Measurements from ENCODE around the gene EMX2.

Gene EMX2

DNA sequence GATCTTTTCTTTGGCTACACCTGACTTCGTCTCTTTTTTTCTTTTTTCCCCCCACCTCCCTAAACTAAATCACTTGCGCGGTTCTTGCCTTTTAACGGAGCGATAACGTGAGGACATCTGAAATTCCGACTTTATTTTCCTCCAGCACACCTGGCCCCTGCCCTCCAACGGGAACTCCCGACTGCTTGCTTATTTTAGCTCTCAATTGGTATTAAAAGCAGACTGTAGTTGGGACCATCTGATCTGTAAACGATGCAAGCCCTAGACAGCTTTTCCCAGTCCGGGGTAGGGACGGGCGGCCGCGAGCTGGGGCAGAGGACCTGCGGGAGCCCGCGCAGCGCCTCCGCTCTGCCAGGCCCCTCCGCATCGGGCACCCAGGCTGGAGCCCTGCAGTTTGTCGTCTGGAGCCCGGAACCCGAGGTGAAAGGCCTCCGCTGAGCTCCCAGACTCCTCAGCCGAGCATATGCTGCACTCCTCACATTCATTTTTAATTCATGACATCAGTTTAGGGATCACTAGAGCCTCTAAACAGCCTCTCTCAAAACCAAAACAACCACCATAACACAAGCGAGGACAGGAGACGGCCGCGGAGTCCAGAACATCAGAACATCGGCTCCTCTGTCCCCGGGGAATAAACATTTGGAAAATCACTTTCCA is 10.0 kb upstream of the EMX2 start:
- Histone ChIP-seq H3K9ac (ENCODE audit: low read depth, low read length) (no peak overlapping the region), H3K9me3 (ENCODE audit: control insufficient read depth, insufficient read depth, low read length) (no peaks in the 10 kb centered on the region), H3K4me1 (ENCODE audit: control insufficient read depth, insufficient read depth, low read length) (peaks cover 11% of the 10 kb centered on the region; the same call in 1 of the 2 replicates), H3K4me3 (ENCODE audit: low read depth, low read length) (no peak overlapping the region), H3K27ac (ENCODE audit: low read depth, low read length) (no peak overlapping the region), H3K27me3 (ENCODE audit: control insufficient read depth, insufficient read depth, low read length) (peaks cover 95% of the 10 kb centered on the region), H3K36me3 (ENCODE audit: control insufficient read depth, insufficient read depth, low read length) (no peaks in the 10 kb centered on the region)

DNA sequence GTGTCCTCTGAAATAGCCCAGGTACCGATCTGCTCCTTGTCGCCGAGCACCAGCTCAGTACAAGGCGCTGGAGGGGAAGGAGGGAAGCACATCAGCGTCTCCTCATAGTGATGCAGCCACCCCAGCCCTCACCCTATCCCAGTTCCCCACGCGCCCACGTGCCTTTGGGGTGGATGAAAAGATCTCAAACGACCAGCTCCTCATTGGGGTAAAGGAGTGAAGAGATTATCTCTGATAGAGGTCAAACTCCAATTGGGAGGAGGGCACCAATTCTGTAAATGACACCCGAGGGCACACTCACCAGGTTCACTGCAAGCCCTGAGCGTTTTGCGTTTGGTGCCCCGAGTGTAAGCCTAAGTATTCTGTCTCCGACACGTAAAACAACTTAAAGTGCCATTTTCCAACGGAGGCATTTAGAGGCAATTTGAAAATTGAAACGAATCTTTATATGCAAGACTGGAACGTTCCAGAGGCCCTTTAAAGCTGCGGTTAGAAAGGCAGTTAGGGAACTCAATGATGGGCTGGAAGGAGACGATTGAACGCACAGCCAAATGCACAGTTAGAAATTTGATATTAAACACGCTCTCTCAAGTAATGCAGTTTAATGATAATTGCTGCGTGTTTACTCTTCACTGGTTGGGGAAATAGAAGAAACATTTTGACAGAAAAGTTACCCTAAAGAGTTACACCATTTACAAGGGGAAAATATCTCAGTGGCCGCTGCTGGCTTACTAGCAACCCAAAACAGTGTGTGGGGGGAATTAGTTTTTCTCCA is 8.9 kb upstream of the EMX2 start:
- Histone ChIP-seq H3K9ac (ENCODE audit: low read depth, low read length) (no peak overlapping the region), H3K27ac (ENCODE audit: low read depth, low read length) (no peak overlapping the region), H3K4me3 (ENCODE audit: low read depth, low read length) (no peak overlapping the region)

DNA sequence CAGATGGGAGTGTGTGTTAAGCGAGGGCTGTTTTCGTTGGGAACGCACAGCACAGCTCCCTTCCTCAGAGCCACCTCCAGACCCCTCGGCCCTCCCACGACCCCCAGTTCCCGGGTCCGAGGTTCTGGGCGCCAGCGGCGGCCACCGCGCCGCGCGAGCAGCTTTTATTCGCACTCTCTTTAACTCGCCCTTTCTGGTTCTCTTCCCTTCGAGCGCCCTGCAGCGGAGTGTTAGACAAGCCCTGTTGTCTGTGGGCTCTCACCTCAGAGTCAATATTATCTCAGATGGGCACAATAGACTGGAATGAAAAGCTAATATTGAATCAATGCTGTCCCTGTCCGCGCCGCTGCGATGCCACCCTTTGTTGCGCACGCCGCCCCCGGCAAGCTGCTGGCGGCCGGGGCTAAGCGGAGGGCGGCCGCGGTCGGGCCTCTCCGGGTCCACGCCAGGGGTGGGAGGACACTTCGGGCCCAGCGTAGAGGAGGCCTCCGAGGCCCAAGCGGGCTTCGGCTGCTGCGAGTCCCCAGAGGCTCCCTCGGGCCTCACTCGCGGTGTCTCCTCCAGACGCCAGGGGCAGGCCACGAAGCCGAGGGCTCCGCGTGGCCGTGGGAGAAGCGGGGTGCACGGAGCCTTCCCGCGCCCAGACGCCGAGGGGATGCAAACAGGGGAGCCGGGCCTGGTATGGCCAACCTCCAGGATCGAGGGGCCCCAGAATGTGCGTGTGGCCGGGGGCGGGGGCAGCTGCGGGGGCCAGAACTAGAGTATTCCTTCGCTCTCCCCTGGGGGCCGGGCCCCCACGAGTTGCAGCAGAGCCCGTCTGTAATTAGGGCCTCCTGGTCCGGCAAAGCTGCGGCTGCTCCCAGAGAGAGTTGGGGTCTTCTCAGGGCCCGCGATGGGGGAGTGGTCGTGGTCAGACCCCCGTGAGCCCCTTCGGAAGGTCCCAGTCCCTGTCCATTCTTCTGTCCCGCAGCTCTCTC is 7.9 kb upstream of the EMX2 start:
- Histone ChIP-seq H3K4me3 (ENCODE audit: low read depth, low read length) (no peak overlapping the region), H3K27ac (ENCODE audit: low read depth, low read length) (no peak overlapping the region), H3K4me1 (ENCODE audit: control insufficient read depth, insufficient read depth, low read length) (peaks cover 7% of the 10 kb centered on the region; the same call in 1 of the 2 replicates), H3K9ac (ENCODE audit: low read depth, low read length) (no peak overlapping the region), H3K27me3 (ENCODE audit: control insufficient read depth, insufficient read depth, low read length) (peaks cover 100% of the 10 kb centered on the region), H3K9me3 (ENCODE audit: control insufficient read depth, insufficient read depth, low read length) (no peaks in the 10 kb centered on the region), H3K36me3 (ENCODE audit: control insufficient read depth, insufficient read depth, low read length) (no peaks in the 10 kb centered on the region)

More for the DNA sequence above, 8.9 kb upstream of the EMX2 start:
- H3K9me3 ChIP-seq (ENCODE audit: control insufficient read depth, insufficient read depth, low read length), result no peaks in the 10 kb centered on the region
- H3K4me1 ChIP-seq (ENCODE audit: control insufficient read depth, insufficient read depth, low read length), result peaks cover 7% of the 10 kb centered on the region; the same call in 1 of the 2 replicates
- H3K27me3 ChIP-seq (ENCODE audit: control insufficient read depth, insufficient read depth, low read length), result peaks cover 100% of the 10 kb centered on the region
- H3K36me3 ChIP-seq (ENCODE audit: control insufficient read depth, insufficient read depth, low read length), result no peaks in the 10 kb centered on the region

GRCh38 chr10:117535298-117536071 is 7.1 kb upstream of the EMX2 start:
- Histone ChIP-seq H3K27ac (ENCODE audit: low read depth, low read length) (no peak overlapping the region), H3K4me1 (ENCODE audit: control insufficient read depth, insufficient read depth, low read length) (peaks cover 7% of the 10 kb centered on the region; the same call in 1 of the 2 replicates), H3K27me3 (ENCODE audit: control insufficient read depth, insufficient read depth, low read length) (peaks cover 100% of the 10 kb centered on the region), H3K36me3 (ENCODE audit: control insufficient read depth, insufficient read depth, low read length) (no peaks in the 10 kb centered on the region), H3K4me3 (ENCODE audit: low read depth, low read length) (no peak overlapping the region), H3K9ac (ENCODE audit: low read depth, low read length) (no peak overlapping the region), H3K9me3 (ENCODE audit: control insufficient read depth, insufficient read depth, low read length) (no peaks in the 10 kb centered on the region)

DNA sequence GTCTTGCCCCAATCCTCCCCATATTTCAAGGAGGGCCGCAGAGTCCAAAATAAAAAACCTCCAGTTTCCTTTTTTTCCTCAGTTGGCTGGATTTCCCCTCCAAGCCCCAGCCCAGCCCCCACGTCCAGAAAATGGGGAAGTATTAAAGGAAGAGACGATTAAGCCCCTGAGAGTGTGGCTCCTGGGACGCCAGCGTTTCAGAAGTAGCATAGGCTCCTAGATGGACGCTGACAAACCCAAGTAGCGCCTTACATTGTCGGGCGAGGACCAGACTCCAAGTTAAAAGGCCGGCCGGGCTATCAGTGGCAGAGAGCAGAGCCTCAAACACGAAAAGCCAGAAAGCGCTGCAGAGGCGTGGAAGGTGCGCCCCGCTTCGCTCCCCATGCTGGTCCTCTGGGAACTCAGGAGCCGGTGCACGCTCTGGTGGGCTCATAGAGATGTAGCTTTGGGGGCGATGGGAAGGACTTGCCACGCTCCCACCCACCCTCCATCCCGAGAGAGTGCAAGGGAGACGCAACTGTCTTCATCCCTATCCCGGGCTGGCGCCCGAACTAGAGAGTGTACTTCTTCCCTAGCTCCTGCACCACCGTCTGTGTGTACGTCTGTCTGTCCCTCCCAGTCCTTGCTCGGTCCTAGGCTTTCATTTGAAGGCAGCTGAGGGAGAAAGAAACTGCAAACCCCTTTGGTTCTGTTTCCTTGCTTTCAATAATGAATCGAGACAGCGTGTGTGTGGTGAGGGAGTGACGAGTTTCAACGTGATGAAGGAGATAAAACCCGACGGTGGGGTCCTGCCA is 6.3 kb upstream of the EMX2 start:
- Histone ChIP-seq H3K4me1 (ENCODE audit: control insufficient read depth, insufficient read depth, low read length) (peaks cover 7% of the 10 kb centered on the region; the same call in 1 of the 2 replicates), H3K4me3 (ENCODE audit: low read depth, low read length) (no peak overlapping the region)

GRCh38 chr10:117536866-117537435 is 5.6 kb upstream of the EMX2 start:
- Histone ChIP-seq H3K4me3 (ENCODE audit: low read depth, low read length) (0 out of 2 replicates have a peak overlapping the region, but pooled peaks have one; percentile 12), H3K4me1 (ENCODE audit: control insufficient read depth, insufficient read depth, low read length) (peaks cover 7% of the 10 kb centered on the region; the same call in 1 of the 2 replicates), H3K9me3 (ENCODE audit: control insufficient read depth, insufficient read depth, low read length) (no peaks in the 10 kb centered on the region), H3K36me3 (ENCODE audit: control insufficient read depth, insufficient read depth, low read length) (no peaks in the 10 kb centered on the region), H3K27ac (ENCODE audit: low read depth, low read length) (no peak overlapping the region), H3K9ac (ENCODE audit: low read depth, low read length) (no peak overlapping the region), H3K27me3 (ENCODE audit: control insufficient read depth, insufficient read depth, low read length) (peaks cover 100% of the 10 kb centered on the region)

More for the DNA sequence above, 6.3 kb upstream of the EMX2 start:
- Histone ChIP-seq H3K27ac (ENCODE audit: low read depth, low read length) (no peak overlapping the region), H3K36me3 (ENCODE audit: control insufficient read depth, insufficient read depth, low read length) (no peaks in the 10 kb centered on the region), H3K9ac (ENCODE audit: low read depth, low read length) (no peak overlapping the region), H3K27me3 (ENCODE audit: control insufficient read depth, insufficient read depth, low read length) (peaks cover 100% of the 10 kb centered on the region), H3K9me3 (ENCODE audit: control insufficient read depth, insufficient read depth, low read length) (no peaks in the 10 kb centered on the region)

DNA sequence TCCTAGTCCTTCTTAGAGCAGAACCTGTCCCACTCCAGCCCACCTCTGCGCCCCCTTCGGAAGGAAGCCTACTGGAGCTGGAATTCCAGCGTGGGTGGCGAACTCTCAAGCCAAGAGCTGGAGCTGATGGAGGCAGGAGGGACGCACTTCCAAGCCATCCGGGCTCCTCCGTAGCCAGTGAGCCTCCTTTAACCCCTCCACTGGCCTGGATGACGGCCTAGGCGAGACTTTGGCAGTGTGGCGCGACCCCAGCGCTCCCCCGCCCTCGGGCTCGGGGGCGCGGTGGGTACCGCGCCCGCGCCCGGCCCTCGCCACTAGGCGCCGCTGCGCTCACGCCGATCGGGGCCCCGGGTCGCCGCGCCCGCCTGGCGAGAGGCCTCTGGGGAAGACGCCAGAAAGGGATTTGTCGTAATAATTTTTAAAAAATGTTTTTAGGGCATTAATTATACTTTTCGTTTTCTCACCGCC is 5.1 kb upstream of the EMX2 start:
- H3K9ac ChIP-seq (ENCODE audit: low read depth, low read length), result no peak overlapping the region
- H3K27me3 ChIP-seq (ENCODE audit: control insufficient read depth, insufficient read depth, low read length), result peaks cover 100% of the 10 kb centered on the region
- H3K36me3 ChIP-seq (ENCODE audit: control insufficient read depth, insufficient read depth, low read length), result no peaks in the 10 kb centered on the region
- peaks cover 7% of the 10 kb centered on the region; the same call in 1 of the 2 replicates for H3K4me1 ChIP-seq (ENCODE audit: control insufficient read depth, insufficient read depth, low read length)
- no peak overlapping the region for H3K27ac ChIP-seq (ENCODE audit: low read depth, low read length)
- H3K9me3 ChIP-seq (ENCODE audit: control insufficient read depth, insufficient read depth, low read length), result no peaks in the 10 kb centered on the region
- peak overlapping the region; percentile 12; the same call in 1 of the 2 replicates for H3K4me3 ChIP-seq (ENCODE audit: low read depth, low read length)

DNA sequence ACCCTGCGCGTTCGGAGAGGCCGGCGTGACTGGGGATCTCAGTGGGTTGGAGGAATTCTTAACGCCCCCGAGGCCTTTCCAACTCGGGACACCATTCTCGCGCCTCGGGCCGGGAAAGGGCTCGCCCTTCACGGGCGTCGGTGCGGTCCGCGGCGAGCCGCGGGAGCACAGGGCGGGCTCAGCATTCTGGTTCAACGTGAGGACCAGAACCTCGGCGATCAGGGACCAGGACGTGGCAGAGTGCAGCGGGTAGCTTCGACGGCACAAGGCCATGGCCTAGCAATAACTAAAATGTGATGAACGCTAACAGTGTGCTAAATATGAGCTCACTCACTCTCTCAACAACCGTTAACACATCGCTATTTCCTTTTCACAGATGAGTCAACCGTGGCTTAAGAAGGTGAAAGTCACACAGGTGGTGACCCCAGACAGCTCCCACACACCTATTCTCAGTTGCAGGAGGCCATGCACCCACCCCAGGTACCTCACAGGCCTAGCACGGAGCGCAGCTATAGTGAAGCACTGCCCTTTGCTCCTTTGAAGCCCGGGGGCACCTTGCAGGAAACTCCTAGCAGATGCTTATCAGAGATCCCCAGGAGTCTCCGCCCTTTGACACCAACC is 4.5 kb upstream of the EMX2 start:
- Histone ChIP-seq H3K9me3 (ENCODE audit: control insufficient read depth, insufficient read depth, low read length) (no peaks in the 10 kb centered on the region), H3K4me3 (ENCODE audit: low read depth, low read length) (no peak overlapping the region; the same call in 1 of the 2 replicates), H3K4me1 (ENCODE audit: control insufficient read depth, insufficient read depth, low read length) (peaks cover 7% of the 10 kb centered on the region; the same call in 1 of the 2 replicates), H3K27ac (ENCODE audit: low read depth, low read length) (no peak overlapping the region), H3K9ac (ENCODE audit: low read depth, low read length) (no peak overlapping the region), H3K36me3 (ENCODE audit: control insufficient read depth, insufficient read depth, low read length) (no peaks in the 10 kb centered on the region), H3K27me3 (ENCODE audit: control insufficient read depth, insufficient read depth, low read length) (peaks cover 100% of the 10 kb centered on the region)

DNA sequence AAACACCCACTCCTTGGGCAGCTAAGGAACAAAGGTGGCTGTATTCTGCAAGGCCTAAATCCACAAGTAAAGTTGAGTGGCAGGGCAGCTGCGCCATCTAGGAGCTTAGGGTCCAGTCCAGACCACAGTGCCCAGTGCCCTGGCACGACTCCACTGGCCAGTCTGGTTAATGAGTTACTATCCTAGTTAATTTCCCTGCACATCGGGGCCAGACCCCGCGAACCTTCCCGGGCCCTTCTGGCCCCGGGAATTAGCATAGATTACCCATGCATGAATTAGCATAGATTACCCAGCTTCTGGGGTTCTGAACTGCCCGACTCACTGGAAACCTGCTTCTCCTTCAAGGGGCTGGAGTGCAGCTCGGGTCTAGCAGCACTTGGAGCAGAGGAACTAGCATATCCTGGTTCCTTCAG is 3.2 kb upstream of the EMX2 start:
- Histone ChIP-seq H3K36me3 (ENCODE audit: control insufficient read depth, insufficient read depth, low read length) (no peaks in the 10 kb centered on the region), H3K27ac (ENCODE audit: low read depth, low read length) (no peak overlapping the region), H3K27me3 (ENCODE audit: control insufficient read depth, insufficient read depth, low read length) (peaks cover 100% of the 10 kb centered on the region), H3K4me1 (ENCODE audit: control insufficient read depth, insufficient read depth, low read length) (peaks cover 8% of the 10 kb centered on the region; the same call in 1 of the 2 replicates), H3K4me3 (ENCODE audit: low read depth, low read length) (no peak overlapping the region), H3K9me3 (ENCODE audit: control insufficient read depth, insufficient read depth, low read length) (no peaks in the 10 kb centered on the region), H3K9ac (ENCODE audit: low read depth, low read length) (no peak overlapping the region)
